HG03571 (cell line): Measurements from ENCODE around the gene TM4SF4.

Source experiments
- ATAC-seq: cut with Tn5 transposase; IDR thresholded peaks from one replicate; pipeline ENCODE4 v1.9.1; 2021; ENCODE audit not compliant: unreplicated experiment

TM4SF4 gene

DNA sequence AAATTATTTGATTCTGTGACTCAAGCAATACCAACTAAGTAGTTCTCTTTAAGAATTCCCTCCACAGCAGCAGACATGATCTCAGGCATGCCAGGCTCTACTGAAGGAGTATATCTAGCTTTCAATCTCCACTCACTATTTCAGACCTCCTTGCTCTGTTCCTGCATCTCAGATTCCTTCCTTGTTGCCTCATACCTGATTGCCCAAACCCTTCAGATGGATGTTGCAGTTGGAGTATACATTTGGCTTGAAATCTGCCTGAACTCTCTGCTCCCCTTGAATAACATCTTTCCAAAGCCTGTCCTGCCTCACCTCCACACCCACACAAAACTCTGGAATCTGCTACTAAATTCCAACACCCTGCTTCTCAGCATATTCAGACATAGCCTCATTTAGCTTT lies 19.8 kb upstream of the TM4SF4 start:
- ATAC-seq: no peak

DNA sequence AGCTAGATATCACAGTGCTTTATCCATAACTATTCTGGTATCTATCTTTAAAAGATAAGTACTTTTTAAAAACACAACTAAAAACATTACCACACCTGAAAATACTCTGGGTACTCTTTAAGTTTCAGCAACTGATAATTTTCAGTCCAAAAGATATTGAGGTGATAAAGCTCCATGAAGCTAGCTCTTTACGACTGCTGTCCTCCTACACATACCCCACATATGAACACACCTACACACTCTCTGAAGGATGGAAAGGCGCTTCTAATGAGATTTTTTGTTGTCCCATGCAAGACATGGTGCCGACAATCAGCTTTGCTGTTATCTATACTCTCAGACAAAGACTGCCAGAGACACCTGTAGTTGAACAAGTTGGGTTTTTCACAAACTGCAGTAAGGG lies 19.1 kb upstream of the TM4SF4 start:
- ATAC-seq: no peak

DNA sequence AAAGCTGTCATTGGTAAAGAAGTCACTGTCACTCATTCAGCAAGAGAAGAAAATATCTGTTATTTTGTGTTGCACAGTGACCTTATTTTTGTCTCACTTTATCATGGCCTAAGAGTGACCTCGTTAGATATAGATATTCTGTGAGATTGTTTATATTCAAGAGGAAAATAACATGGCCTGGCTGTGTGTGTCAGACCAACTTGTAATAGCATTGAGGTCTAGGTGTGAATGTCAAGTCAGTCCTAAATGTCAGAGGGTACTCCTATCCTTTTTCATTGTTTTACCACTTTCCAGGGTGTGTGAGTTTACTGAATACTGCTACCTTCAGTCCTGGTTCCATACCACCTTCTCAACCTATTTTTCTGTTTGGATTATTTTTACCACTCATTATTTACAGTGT lies 18.5 kb upstream of the TM4SF4 start:
- no peak for ATAC-seq

DNA sequence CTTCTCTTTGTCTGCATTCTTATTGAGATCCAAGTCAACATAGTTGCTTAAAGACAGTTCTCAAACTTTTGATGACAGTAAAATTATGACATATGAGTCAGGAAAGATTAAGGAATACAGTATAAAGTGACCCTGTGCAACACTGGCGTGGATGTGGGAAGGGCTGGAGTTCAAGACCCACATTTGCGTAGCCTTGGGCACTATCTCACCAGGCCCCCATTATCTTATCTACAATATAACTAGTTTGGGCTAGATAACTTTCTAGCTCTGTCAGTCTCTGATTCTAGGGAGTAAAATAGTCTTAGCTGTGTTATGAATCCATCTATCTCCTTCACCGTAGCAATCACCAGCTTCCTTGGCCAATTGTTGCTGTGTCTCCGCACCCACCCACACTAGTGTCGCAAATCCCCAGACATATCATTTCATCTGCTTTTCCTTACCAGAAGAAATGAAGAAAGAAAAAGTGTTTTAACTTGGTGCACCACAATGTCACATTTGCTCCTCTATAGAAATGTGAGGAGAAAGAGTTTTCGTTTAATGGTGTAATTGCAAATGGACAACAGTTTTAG lies 14.9 kb upstream of the TM4SF4 start:
- no peak for ATAC-seq

DNA sequence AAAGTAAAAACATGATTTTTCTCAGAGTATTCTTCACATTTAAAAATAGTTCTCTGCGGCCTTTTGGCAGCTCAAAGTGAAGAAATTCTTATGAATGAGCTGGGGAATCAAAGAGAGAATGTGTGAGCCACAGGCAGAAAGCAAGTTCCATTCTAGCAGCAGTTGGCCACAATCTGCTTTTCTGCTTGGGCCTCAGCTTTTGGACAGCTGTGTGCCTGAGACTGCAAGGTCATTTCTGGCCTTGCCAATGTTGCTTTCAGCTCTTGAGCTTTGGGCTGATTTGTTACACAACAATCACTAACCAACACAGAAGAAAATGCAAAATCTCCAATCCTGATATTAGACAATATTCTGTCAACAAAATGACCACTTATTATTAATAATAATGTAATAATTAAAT lies 14.4 kb upstream of the TM4SF4 start:
- no peak for ATAC-seq

DNA sequence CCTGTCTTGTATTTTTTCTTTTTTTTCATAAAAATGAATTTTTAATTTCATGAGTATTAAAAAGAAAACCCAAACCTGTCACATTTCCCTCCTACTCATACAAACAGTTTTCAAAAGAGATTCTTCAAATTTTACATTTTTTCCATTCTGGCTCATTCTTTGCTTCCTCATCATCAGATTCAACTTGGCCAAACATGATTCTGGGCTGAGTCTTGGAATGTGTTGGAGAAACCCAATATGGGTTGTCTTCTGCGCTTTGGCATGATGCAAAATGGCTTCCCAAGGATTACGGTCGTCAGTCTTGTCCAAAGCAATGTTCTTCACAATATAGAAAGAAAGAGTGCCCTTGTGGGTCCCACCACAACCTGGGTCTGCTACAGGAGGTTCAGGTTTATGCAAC lies 12.4 kb upstream of the TM4SF4 start:
- no peak for ATAC-seq

DNA sequence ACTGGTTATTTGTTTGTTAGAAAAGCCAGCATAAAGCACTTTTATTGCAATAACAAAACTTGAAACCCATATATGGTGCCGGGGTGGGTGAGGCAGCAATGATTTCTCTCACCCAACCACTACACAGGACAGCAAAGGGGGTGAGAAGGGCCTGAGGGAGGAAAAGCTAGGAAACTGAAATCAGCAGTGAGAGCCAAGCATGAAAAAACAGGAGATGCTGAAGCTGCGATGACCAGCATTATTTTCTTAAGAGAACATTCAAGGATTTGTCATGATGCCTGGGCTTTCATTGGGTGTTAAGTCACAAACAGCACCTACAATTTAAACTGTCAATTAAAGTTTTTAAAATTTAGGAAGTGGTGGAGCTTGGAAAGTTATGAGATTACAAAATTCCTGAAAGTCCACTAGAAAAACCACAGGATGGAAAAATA lies 11.9 kb upstream of the TM4SF4 start:
- ATAC-seq: no peak

DNA sequence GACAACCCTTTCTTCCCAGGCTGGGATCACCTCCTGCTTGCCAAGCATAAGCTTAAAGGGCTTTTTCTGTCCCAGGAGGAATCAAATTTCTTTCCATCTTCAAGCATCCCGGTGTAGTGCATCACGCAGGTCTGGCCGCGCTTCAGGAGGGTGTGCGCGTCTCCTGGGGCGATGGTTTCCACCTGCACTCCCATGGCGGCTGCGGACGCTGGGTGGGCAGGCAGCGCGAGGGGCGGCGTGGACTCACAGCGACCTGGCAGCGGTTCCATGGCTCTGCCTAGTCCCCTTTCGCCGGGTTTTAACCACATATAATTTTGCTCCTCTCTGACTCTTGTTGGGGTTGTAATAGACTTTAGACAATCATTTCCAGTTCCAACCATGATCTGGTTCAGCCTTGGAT lies 10.6 kb upstream of the TM4SF4 start:
- ATAC-seq: no peak

DNA sequence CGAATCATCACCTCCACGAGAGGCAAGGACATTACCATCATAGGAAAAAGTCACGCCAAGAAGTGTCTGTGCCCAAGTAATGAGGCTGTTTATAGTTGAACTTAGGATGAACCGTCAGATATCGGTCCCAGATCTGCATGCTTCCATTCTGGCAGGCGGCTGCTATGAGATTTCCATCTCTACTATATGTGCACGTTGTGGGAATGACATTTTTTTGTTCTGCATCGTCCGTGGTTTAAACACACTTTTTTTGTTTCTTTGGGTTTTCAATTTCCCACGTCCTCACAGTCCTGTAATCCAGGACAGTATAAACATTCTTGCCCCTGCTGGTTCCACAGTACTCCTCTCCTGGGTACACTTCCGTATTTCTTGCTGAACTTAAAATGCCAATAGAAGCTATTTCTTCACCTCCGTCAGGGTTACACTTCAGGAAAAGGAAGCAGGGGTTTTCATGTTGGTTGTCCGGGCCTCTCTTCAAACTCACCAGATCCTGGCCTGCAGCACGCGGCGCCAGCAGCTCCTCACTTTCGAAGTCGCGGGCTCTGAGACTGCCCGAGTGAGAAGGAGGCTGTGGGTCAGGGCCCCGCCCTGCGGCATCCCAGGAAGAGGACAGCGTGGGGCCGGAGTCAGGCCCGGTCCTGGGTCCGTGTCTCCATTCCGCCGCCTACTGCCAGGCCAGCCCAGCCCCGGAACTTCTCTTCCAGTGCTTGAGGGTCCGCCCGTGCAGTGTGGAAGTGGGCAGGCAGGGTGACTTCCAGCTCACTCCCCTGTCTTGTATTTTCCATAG lies 9.8 kb upstream of the TM4SF4 start:
- no peak for ATAC-seq

DNA sequence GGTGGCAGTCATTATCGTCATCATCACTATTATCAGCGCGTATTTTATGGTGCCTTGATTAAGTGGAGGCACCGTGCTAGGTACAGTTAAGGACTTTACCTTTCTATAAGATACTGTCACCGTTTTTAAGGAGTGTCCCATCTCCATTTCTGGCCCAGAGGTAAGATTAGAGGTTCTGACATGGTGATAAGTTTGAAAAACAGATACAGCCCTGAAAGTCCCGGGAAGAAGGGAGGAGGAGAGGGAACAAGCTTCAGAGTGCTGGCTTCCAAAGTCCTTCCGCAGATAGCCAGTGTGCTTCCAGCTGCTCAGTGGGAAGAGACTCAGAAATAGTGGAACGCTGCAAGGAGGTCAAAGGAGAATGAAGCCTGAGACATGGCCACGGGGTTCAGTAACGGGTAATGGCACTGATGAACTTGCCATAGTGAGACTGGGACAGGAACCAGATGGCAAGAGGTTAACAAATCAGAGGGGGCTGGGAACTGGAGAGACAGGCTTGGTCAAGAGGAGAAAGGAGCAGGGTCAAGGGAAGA lies 9.1 kb upstream of the TM4SF4 start:
- no peak for ATAC-seq

DNA sequence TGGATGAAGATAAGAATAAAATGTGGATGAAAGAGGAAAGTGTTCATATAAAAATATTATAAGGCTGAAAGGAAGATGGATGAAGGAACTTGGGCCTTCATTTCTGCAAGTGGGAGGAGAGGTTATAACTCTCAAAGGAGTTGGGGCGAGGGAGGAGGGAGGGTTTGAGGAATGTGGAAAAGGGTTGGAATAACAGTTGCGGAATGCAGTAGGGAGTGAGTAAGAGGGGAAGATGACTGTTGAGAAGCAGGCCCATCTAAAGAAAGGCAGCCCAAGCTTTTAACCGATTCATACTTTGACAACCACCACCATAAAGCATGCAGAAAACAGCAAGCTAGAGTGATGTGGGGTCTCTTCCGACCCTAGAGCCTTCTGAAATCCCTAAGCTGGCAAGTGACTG lies 8.3 kb upstream of the TM4SF4 start:
- ATAC-seq: no peak

DNA sequence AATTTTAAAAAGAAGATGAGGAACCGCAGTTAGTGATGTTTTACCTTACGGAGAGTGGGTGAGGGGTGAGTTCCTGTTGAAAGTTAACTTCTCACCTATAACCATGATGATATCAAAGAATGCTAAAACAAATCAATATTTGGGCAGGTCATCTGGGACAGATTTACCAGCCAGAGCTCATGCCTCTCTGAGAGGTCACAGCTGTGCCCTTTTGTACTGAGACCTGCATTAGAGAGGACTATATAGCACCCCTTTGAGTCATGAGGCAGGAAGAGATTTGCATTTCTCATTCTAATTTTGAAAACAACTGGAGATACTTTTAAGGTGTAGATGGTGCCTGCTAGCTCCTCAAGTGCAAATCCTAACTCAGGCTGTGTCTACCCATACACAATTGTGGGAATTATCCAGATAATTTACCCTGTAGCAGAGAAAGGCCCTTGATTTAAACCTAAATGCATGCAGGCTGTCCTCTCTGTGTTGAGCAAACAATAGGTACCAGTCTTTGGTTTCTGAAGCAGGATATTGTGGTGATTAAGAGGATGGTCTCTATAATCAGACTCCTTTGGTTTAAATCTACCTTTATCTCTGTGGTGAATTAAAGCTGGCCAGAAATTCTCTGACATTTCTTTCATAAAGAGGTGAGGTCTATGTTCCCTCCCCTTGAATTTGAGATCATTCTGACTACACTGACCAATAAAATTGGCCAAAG lies 5.8 kb upstream of the TM4SF4 start:
- ATAC-seq: peak; percentile 87

DNA sequence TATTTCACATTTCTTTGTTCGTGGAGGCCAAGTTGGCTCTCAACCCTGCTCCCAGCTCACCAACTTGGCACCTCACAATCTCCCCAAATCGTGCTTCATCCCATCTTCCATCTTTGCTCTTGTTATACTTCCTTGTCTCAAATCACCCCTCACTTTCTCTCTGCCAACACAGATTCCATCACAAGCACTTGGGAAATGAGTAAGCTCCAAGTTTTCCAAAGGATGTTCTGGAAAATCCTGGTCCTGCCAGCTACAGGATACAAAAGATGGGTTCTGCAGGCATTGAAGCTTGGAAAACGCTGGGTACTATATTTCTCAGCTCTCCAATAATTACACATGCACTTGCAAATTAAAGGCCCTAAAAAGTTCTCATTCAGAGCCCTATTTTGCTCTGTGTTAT lies 4.1 kb upstream of the TM4SF4 start:
- no peak for ATAC-seq

DNA sequence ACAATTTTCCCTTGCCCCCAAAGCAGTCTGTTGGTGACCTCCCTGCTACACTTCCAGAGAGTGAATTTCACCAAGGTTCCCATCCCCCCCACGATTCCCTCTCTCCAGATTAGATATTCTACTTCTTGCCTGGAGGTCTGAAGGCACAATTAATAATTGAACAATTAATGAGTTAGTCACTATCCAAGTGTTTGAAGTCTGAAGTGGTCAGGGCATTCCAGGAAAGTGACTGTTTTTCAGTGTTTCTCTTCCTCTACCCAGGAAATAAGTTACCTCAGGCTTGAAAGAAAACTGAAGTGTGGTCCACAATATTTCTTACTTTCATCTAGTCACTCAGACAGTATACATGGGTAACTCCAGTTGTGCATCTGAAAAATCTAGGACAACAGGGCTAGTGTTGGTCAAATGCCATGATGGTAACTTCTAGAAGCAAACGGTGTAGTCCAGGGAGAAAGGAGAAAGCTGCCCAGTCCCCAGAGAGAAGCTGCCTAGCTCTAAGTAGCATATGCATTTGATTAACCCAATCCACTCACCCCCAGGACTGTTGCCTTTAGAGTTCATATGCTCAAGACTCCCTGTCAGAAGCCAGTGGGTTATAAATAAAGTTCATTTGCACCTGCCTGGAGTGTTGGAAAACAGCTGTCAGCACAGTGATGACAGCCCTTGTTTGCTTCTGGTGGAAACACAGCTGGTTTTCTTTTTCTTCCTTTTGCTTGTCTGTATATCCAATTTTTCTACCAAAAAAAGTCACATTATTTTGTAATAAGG lies 2.3 kb upstream of the TM4SF4 start:
- no peak for ATAC-seq

DNA sequence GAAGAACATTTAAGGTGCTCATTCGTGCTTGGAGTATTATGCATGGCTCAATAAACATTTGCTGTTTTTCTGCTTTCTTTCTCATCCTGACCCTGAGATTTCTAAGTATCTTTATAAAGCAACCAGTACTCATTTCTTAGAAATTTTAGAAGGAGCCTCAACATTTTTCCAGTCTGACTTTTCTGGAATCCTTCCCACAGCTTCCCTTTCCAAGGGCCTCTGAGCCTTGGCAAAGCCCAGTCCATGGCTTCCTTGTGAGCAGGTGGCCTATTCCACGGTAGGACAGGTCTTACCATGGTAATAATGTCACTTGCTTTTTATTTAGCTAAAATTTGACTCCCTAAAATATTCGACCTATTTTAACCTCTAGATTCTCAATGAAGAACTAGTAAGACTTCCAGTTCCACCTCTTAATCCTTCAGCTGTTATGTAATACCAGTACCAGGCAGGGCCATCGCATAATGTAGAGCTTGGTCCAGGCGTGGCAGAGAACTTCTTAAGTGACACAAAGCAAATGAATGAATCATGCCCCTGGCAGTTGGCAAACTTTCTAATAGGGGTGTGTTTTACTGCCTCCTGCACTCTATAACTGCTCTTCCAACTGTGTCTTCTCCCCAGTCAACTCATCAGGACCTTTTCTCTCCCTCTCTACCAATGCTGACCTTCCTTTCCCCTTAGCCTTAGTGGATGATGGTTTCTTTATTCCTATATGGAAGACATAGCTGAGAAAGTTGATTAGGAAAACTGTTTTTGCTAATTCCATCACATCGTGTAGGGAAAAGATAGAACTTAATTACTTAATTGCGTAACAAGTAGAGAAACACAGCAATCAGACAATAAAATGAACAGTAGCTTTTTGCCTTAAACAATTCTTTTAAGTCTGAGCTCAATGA lies 894 bp upstream of the TM4SF4 start:
- ATAC-seq: no peak

DNA sequence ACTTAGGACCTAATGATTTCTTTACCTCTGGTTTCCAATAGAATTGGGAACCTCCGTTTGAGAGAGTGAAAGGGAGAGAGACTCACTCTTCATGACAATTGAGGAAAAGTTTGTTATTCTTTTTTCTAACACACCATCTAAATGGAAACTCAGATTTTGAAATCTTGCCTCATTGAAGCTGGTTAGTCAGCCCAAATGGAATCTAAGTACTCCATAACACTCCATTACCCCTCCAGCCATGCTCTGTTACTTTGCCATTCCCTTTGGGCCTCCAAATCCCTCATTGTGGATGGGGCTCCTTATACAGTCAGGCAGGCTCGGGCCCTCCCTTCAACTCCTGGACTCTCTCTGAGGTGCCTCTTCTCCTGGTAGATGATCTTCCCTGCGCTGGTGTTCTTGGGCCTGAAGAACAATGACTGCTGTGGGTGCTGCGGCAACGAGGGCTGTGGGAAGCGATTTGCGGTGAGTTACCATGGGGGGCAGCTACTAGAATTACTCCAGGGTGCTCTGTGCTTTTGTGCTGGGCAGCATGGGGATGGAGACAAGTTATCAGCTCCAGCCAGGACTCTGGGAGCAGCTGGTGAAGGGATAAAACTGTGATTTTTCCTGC lies 1.1 kb downstream of the TM4SF4 start:
- no peak for ATAC-seq

DNA sequence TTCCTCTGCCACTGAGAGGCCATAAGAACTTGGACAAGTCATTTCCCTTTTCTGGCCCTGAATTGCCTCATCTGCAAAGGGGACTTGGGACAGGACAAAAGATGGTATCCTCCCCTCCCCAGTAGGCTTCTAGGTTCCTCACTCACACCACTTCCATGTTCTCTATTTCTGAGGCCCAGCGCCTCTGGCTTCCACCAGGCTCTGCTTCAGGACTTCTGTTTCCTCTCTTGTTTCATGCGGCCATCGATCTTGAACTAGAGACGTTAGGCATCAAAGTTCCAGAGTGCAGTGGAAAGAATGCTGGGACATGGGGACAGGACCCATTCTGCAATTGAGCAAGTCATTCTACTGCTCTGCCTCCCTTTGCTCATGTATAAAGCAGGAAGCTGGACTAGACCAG lies 1.7 kb downstream of the TM4SF4 start:
- no peak for ATAC-seq

DNA sequence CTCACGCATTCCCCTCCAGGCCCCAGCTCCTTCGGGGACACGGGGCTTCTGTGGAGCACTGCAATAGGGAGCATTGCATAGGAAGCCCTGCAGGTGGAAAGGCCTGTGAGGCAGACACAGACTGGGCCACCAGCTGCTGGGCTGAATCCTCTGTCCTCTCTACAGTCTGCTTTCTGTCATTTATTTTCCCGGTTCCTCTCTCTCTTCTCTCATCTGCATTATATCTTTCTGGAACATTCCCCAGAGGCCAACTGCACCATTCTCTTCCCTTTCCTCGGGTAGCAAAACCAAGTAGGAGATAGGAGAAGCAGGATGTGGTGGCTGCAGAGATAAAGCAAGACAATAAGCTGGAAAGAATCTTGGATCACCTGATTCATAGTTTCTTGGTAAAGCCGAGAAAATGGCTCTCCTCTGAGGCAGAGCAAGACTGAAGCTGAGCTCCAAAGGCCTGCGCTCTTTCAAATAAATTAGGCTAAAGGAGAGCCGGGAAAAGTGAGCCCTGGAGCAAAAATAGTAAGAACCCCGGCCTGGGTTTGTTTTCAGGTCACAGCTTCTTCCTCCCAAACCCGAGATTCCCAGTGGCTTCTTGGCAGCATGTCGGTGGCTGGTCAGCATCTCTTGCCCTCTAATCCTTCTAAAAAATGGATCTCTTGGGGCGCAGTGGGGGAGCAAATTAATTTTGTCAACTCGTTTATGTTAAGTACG lies 5.3 kb downstream of the TM4SF4 start:
- ATAC-seq: no peak

DNA sequence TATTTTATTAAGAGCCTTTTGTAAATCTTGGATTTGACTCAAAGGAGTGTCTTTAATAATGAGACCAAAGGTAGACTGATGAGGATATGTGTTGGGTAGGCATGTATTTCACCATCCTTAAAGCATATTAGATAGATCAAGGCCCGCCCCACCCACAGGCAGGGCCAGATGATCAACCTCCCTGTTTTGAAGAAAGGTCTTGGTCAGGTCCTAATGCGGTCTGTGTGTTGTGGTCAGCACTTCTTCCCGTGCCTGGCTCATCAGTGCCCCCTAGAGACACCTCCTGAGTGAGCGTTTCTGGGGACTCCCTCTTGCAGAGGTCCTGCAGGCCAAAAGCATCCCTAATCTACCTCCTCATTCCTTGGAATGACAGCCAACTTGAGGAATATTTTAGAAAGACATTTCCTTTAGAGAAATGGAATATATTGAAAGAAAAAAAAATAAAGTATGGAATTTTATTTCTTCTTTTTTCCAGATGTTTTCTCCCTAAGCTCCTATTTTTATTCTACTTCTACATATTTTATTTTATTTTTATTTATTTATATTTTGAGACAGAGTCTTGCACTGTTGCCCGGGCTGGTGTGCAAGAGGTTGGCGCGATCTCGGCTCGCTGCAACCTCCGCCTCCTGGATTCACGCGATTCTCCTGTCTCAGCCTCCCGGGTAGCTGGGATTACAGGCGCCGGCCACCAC lies 6.0 kb downstream of the TM4SF4 start:
- ATAC-seq: peak; percentile 92
